ENCODE measurements around the gene UTP18. TPM values are rescaled to one million over a fixed set of nuclear protein-coding genes. Genes with fewer than 3 reads are reported as not detected.
"Not testable (repeated sequence)": the region's sequence is repeated elsewhere in the genome, so short reads cannot be mapped to it uniquely, and the experiment has no call there.

Gene UTP18
- total and polyA plus RNA-seq, 2 donors (not counting 1 experiment from before 2014, with no cell fraction given): 13.2 to 34.2 TPM

DNA sequence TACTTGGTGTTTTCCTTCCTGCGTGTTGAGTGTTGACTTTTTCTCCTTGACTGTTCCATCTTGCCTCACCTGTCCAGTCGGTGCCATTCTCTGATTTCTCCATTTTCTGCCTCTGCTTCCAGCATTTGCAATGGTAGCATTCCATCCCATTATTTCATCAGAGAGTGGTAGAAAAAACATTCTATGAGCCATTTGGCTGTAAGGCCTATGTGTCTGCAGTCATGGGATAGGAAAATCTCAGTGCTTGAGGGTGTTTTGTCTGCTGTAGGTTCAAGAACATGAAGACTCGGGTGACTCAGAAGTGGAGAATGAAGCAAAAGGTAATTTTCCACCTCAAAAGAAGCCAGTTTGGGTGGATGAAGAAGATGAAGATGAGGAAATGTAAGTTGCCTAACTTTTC lies 2.7 kb downstream of the UTP18 start:
- Mint-ChIP-seq H3K9me3 (ENCODE audit: insufficient read depth) (no peaks in the 10 kb centered on the region), H3K4me3 (peak overlapping the region; percentile 40), H3K27me3 (no peaks in the 10 kb centered on the region), H3K27ac (peak overlapping the region; percentile 64), H3K4me1 (peaks cover 39% of the 10 kb centered on the region)
- no peak overlapping the region for H2AFZ ChIP-seq (ENCODE audit: insufficient read depth, low read depth, low read length, poor library complexity, severe bottlenecking)
- POLR2A ChIA-PET: no interaction called here
- H3K9me3 ChIP-seq (ENCODE audit: control extremely low read depth in 1 of 3, control insufficient read depth in 2 of 3, insufficient read depth in 1 of 3, low read length in 2 of 3): no peaks in the 10 kb centered on the region
- CTCF ChIA-PET: no interaction called here
- H3K36me3 ChIP-seq (replicated peaks in 1 of 2; ENCODE audit: control extremely low read depth in 1 of 2, control insufficient read depth in 1 of 2, extremely low read depth in 1 of 2, insufficient read depth in 2 of 2, low read length in 1 of 2): peaks cover 4 to 30% of the 10 kb centered on the region in 2 experiments
- intact Hi-C loops (cut with micrococcal nuclease): no loop called here
- TF ChIP-seq, protein P1, sequence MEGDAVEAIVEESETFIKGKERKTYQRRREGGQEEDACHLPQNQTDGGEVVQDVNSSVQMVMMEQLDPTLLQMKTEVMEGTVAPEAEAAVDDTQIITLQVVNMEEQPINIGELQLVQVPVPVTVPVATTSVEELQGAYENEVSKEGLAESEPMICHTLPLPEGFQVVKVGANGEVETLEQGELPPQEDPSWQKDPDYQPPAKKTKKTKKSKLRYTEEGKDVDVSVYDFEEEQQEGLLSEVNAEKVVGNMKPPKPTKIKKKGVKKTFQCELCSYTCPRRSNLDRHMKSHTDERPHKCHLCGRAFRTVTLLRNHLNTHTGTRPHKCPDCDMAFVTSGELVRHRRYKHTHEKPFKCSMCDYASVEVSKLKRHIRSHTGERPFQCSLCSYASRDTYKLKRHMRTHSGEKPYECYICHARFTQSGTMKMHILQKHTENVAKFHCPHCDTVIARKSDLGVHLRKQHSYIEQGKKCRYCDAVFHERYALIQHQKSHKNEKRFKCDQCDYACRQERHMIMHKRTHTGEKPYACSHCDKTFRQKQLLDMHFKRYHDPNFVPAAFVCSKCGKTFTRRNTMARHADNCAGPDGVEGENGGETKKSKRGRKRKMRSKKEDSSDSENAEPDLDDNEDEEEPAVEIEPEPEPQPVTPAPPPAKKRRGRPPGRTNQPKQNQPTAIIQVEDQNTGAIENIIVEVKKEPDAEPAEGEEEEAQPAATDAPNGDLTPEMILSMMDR (IDR thresholded peaks at IDR 0.05): no peak
- no peak for TF ChIP-seq EZH2 (IDR thresholded peaks at IDR 0.05; ENCODE audit: borderline replicate concordance, insufficient read depth, low read depth, low read length, poor library complexity, severe bottlenecking)
- DNase-seq: no peak
- no peak for ATAC-seq (ENCODE audit: low read depth)
- no peak overlapping the region for H3K27ac ChIP-seq (ENCODE audit: low read length in 2 of 2)
- peaks cover 93% of the 10 kb centered on the region for H3K79me2 ChIP-seq (ENCODE audit: control insufficient read depth, insufficient read depth, low read length)
- WGBS (ENCODE audit: insufficient coverage): 100% methylated on average over 1 of the region's 3 CpGs
- H4K20me1 ChIP-seq (ENCODE audit: control insufficient read depth, insufficient read depth, low read length, poor library complexity, severe bottlenecking): peaks cover 81% of the 10 kb centered on the region
- H3K9ac ChIP-seq (ENCODE audit: low read length): no peak overlapping the region
- H3K4me1 ChIP-seq (ENCODE audit: control insufficient read depth in 2 of 2, insufficient read depth in 2 of 2, low read length in 2 of 2): peaks cover 23 to 36% of the 10 kb centered on the region in 2 donors
- no peak overlapping the region for H3K4me2 ChIP-seq (replicated peaks; ENCODE audit: low read depth, low read length, poor library complexity, severe bottlenecking)
- H3K27me3 ChIP-seq (replicated peaks in 1 of 4; ENCODE audit: control extremely low read depth in 1 of 4, control insufficient read depth in 3 of 4, insufficient read depth in 4 of 4, low read length in 3 of 4): no peaks in the 10 kb centered on the region
- H3K4me3 ChIP-seq (ENCODE audit: control extremely low read depth in 1 of 5, extremely low read depth in 1 of 5, insufficient read depth in 1 of 5, low read depth in 2 of 5, low read length in 4 of 5): no peak overlapping the region

DNA sequence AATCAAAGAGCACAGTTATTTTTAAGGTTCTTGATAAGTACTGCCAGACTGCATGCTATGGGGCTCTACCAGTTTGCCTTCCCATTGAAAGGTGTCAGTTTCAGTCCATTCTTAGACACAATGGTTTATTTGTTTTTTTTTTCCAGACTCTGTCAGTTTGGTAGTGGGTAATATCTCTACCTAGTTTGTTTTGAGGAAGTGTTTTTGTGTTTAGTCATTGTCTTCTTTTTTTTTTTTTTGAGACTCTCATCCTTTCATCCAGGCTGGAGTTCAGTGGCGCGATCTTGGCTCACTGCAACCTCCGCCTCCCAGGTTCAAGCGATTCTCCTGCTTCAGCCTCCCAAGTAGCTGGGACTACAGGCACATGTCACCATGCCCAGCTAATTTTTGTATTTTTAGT lies 4.1 kb downstream of the UTP18 start:
- H3K27ac Mint-ChIP-seq: peak overlapping the region; percentile 32
- H3K27me3 Mint-ChIP-seq; H3K9me3 ChIP-seq (ENCODE audit: control extremely low read depth in 1 of 3, control insufficient read depth in 2 of 3, insufficient read depth in 1 of 3, low read length in 2 of 3); H3K4me3 ChIP-seq (ENCODE audit: control extremely low read depth in 1 of 5, extremely low read depth in 1 of 5, insufficient read depth in 1 of 5, low read depth in 2 of 5, low read length in 4 of 5); DNase-seq; H2AFZ ChIP-seq (ENCODE audit: insufficient read depth, low read depth, low read length, poor library complexity, severe bottlenecking); POLR2A ChIA-PET; ATAC-seq (ENCODE audit: low read depth); intact Hi-C loops (cut with micrococcal nuclease); H3K9ac ChIP-seq (ENCODE audit: low read length); H3K4me2 ChIP-seq (replicated peaks; ENCODE audit: low read depth, low read length, poor library complexity, severe bottlenecking); H3K27me3 ChIP-seq (replicated peaks in 1 of 4; ENCODE audit: control extremely low read depth in 1 of 4, control insufficient read depth in 3 of 4, insufficient read depth in 4 of 4, low read length in 3 of 4); H3K9me3 Mint-ChIP-seq (ENCODE audit: insufficient read depth); CTCF ChIA-PET; H3K27ac ChIP-seq (ENCODE audit: low read length in 2 of 2); H3K4me3 Mint-ChIP-seq: not testable (repeated sequence)
- peaks cover 6 to 42% of the 10 kb centered on the region in 2 experiments for H3K36me3 ChIP-seq (replicated peaks in 1 of 2; ENCODE audit: control extremely low read depth in 1 of 2, control insufficient read depth in 1 of 2, extremely low read depth in 1 of 2, insufficient read depth in 2 of 2, low read length in 1 of 2)
- H3K4me1 Mint-ChIP-seq: peaks cover 30% of the 10 kb centered on the region
- H3K79me2 ChIP-seq (ENCODE audit: control insufficient read depth, insufficient read depth, low read length): peaks cover 93% of the 10 kb centered on the region
- WGBS (ENCODE audit: insufficient coverage): no CpG with 5 or more reads among the region's 4 CpGs
- peaks cover 10 to 22% of the 10 kb centered on the region in 2 donors for H3K4me1 ChIP-seq (ENCODE audit: control insufficient read depth in 2 of 2, insufficient read depth in 2 of 2, low read length in 2 of 2)
- H4K20me1 ChIP-seq (ENCODE audit: control insufficient read depth, insufficient read depth, low read length, poor library complexity, severe bottlenecking): peaks cover 80% of the 10 kb centered on the region
